ENCODE measurements around the gene C22orf15. TPM values are rescaled to one million over a fixed set of nuclear protein-coding genes. Genes with fewer than 3 reads are reported as not detected.
"Not testable (repeated sequence)": the region's sequence is repeated elsewhere in the genome, so short reads cannot be mapped to it uniquely, and the experiment has no call there.

C22orf15 gene
- total and polyA plus RNA-seq, 7 donors, result 0.36 to 0.45 TPM; not detected in 5

DNA sequence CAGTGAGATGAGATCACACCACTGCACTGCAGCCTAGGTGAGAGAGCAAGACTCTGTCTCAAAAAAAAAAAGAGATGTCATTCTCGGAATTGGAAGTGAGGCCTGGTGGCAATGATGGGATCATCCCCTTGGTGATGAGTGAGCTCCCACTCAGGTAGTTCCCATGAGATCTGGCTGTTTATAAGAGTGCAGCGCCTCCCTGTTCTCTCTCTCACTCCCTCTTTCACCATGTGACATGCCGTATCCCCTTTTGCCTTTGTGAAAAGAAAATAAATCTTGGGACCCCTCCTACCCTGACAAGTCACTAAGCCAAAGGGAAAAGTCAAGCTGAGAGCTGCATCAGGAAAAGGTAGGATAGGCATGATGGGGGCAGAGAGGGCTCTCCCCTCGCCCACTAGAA, 40.6 kb upstream of the C22orf15 start:
- intact Hi-C loops (cut with DNase I), result no loop called here
- Histone ChIP-seq H3K27ac (no peak overlapping the region), H3K9me3 (no peaks in the 10 kb centered on the region), H3K4me1 (peaks cover 0 to 4% (median 3%) of the 10 kb centered on the region in 4 donors), H3K36me3 (no peaks in the 10 kb centered on the region), H3K4me3 (no peak overlapping the region), H3K27me3 (no peaks in the 10 kb centered on the region)
- DNase-seq, result no peak
- 73 to 85% methylated on average over 4 of the region's 4 CpGs for WGBS, 2 donors
- TF ChIP-seq, protein P1, sequence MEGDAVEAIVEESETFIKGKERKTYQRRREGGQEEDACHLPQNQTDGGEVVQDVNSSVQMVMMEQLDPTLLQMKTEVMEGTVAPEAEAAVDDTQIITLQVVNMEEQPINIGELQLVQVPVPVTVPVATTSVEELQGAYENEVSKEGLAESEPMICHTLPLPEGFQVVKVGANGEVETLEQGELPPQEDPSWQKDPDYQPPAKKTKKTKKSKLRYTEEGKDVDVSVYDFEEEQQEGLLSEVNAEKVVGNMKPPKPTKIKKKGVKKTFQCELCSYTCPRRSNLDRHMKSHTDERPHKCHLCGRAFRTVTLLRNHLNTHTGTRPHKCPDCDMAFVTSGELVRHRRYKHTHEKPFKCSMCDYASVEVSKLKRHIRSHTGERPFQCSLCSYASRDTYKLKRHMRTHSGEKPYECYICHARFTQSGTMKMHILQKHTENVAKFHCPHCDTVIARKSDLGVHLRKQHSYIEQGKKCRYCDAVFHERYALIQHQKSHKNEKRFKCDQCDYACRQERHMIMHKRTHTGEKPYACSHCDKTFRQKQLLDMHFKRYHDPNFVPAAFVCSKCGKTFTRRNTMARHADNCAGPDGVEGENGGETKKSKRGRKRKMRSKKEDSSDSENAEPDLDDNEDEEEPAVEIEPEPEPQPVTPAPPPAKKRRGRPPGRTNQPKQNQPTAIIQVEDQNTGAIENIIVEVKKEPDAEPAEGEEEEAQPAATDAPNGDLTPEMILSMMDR (IDR thresholded peaks at IDR 0.05), result no peak
- TF ChIP-seq EP300 (IDR thresholded peaks at IDR 0.05), result no peak
- no peak for TF ChIP-seq POLR2AphosphoS5 (IDR thresholded peaks at IDR 0.05)
- TF ChIP-seq POLR2A (IDR thresholded peaks at IDR 0.05), result no peak

DNA sequence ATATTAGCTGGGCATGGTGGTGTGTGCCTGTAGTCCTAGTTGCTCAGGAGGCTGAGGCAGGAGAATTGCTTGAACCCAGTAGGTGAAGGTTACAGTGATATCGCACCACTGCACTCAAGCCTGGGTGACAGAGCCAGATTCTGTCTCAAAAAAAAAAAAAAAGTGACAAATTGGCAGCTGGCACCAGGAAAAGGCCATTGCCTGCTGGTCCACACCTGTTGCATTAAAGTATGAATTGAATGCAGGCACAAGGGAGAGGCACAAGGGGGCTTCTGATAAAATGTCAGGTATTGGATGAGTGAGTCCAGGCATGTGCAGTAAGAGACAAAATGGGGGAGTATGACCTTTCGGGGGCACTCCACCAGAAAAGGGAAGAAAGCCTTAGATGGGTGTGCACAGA, 40.1 kb upstream of the C22orf15 start:
- Histone ChIP-seq H3K9me3 (no peaks in the 10 kb centered on the region), H3K27ac (no peak overlapping the region), H3K4me1 (no peaks in the 10 kb centered on the region), H3K4me3 (no peak overlapping the region), H3K27me3 (no peaks in the 10 kb centered on the region), H3K36me3 (no peaks in the 10 kb centered on the region)
- TF ChIP-seq POLR2A (IDR thresholded peaks at IDR 0.05), result no peak
- TF ChIP-seq, protein P1 (IDR thresholded peaks at IDR 0.05), result no peak
- TF ChIP-seq POLR2AphosphoS5 (IDR thresholded peaks at IDR 0.05), result no peak
- TF ChIP-seq EP300 (IDR thresholded peaks at IDR 0.05), result no peak
- intact Hi-C loops (cut with DNase I), result no loop called here
- no peak for DNase-seq
- WGBS, 2 donors, result 76 to 83% methylated on average over 2 of the region's 2 CpGs

DNA sequence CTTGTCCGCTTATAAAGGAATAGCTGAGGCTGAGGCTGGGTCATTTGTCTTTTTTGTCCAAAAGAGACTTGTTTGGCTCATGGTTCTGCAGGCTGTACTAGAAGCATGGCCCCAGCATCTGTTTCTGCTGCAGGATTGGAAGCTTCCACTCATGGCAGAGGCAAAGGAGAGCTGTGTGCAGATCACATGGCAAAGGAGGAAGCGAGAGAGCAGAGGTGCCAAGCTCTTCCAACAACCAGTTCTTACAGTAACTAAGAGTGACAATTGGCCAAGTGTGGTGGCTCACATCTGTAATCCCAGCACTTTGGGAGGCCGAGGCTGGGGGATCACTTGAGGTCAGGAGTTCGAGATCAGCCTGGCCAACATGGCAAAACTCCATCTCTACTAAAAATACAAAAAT, 34.7 kb upstream of the C22orf15 start:
- peak; percentile 27 for DNase-seq
- H3K27ac ChIP-seq; H3K27me3 ChIP-seq; H3K36me3 ChIP-seq; intact Hi-C loops (cut with DNase I); H3K4me3 ChIP-seq; H3K9me3 ChIP-seq; H3K4me1 ChIP-seq: not testable (repeated sequence)
- WGBS, 2 donors, result 88 to 89% methylated on average over 4 of the region's 4 CpGs

DNA sequence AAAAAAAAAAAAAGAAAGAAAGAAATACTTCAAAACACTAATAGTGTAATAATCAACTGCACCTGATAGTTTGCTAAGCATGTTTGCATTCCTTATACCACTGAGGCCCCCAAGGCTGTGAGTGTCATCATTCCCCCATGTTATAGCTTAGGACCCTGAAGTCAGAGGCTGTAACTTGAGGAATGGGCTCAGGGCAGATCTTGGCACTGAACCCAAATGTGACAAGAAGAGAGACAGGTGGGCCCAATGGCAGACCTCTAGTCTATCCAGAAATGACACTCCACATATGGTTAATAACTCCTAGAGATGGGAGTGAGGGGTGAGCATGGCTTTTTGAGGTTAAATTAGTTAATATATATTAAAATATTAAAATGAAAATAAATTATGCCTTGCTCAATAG, 25.1 kb upstream of the C22orf15 start:
- Histone ChIP-seq H3K36me3 (peaks cover 0 to 14% (median 0%) of the 10 kb centered on the region in 4 donors), H3K4me3 (no peak overlapping the region), H3K4me1 (no peaks in the 10 kb centered on the region), H3K27me3 (no peaks in the 10 kb centered on the region), H3K27ac (no peak overlapping the region), H3K9me3 (no peaks in the 10 kb centered on the region)
- TF ChIP-seq, protein P1 (IDR thresholded peaks at IDR 0.05), result no peak
- TF ChIP-seq POLR2AphosphoS5 (IDR thresholded peaks at IDR 0.05) (no peak), POLR2A (IDR thresholded peaks at IDR 0.05) (no peak)
- no peak for DNase-seq
- intact Hi-C loops (cut with DNase I), result no loop called here

DNA sequence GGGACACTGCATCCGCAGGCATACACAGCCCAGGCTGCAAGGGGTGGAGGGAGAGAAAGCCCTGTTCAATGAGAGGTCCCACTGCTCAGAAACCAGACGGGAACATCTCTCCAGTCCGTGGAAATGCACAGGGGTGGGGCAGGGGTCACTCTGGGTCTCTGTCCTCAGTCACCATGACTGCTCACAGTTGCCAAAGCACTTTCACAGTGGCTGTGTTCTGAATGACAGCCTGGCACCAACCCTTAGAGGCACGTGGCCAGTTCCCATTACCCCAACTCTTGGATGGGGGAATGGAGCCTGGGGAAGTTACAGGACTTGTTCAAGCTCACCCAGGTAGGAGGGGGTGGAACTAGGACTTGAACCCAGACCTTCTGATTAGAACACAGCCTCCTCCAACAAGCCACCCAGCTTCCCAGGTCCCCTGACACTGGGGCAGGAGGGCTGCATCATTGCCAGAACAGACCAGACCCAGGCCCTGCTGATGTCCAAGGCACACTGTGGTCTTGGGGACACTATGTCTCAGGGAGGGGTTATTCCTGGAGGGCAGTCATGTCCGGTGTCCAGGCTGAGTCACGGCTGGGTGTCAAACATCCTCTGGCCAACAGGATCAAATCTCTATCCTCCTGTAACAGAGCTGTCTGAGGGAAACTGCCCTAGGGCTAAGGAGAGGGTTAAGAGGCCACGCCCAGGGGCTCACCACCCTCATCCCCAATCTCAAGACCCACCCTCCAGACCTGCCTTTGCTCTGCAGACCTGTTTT, 20.1 kb upstream of the C22orf15 start:
- no peak for DNase-seq
- H3K9me3 ChIP-seq, result no peaks in the 10 kb centered on the region
- intact Hi-C loops (cut with DNase I), result no loop called here
- 81 to 82% methylated on average over 7 of the region's 7 CpGs for WGBS, 2 donors
- peak overlapping the region in 3 of 4 donors; percentile 1 to 26 (median 14) for H3K27ac ChIP-seq
- TF ChIP-seq POLR2AphosphoS5 (IDR thresholded peaks at IDR 0.05), result no peak
- TF ChIP-seq EP300 (IDR thresholded peaks at IDR 0.05), result no peak
- no peak for TF ChIP-seq POLR2A (IDR thresholded peaks at IDR 0.05)
- TF ChIP-seq, protein P1 (IDR thresholded peaks at IDR 0.05), result no peak
- H3K27me3 ChIP-seq, result no peaks in the 10 kb centered on the region
- no peaks in the 10 kb centered on the region for H3K4me1 ChIP-seq
- no peak overlapping the region for H3K4me3 ChIP-seq
- peaks cover 16 to 40% (median 18%) of the 10 kb centered on the region in 4 donors for H3K36me3 ChIP-seq

All from sigmoid colon (tissue), 7 donors.